ENCODE data around the gene ADCY7. TPM values are rescaled to one million over a fixed set of nuclear protein-coding genes. Genes with fewer than 3 reads are reported as not detected.

ADCY7 gene
- total RNA-seq, 1 experiment from 2014 or later = 5.9 TPM

DNA sequence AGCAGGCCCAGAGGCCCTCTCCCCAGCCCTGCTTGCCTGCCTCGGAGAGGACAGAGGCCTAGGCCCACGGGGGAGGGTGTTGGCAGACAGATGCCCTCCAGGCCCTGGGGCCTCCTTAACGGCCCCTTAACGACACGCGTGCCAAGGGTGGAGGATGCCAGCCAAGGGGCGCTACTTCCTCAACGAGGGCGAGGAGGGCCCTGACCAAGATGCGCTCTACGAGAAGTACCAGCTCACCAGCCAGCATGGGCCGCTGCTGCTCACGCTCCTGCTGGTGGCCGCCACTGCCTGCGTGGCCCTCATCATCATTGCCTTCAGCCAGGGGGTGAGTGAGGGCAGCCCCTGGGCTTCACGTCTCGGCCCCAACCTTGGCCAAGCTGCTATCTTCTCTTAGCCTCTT lies 21.7 kb downstream of the ADCY7 start:
- Mint-ChIP-seq H3K27ac (no peak overlapping the region), H3K4me1 (no peaks in the 10 kb centered on the region), H3K9me3 (peaks cover 6% of the 10 kb centered on the region), H3K27me3 (ENCODE audit: low read depth) (no peaks in the 10 kb centered on the region; the same call in 1 of the 2 replicates), H3K4me3 (no peak overlapping the region), H3K36me3 (peaks cover 6% of the 10 kb centered on the region; the same call in 1 of the 2 replicates)
- TF ChIP-seq, protein P1, sequence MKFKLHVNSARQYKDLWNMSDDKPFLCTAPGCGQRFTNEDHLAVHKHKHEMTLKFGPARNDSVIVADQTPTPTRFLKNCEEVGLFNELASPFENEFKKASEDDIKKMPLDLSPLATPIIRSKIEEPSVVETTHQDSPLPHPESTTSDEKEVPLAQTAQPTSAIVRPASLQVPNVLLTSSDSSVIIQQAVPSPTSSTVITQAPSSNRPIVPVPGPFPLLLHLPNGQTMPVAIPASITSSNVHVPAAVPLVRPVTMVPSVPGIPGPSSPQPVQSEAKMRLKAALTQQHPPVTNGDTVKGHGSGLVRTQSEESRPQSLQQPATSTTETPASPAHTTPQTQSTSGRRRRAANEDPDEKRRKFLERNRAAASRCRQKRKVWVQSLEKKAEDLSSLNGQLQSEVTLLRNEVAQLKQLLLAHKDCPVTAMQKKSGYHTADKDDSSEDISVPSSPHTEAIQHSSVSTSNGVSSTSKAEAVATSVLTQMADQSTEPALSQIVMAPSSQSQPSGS (CRISPR knock-in tag; IDR thresholded peaks at IDR 0.05; ENCODE audit: borderline replicate concordance, low read depth) = no peak
- TF ChIP-seq SOX15 (CRISPR knock-in tag; IDR thresholded peaks at IDR 0.05) = no peak
- no peak for TF ChIP-seq ZNF423 (CRISPR knock-in tag; IDR thresholded peaks at IDR 0.05)
- no peak for TF ChIP-seq KAT7 (CRISPR knock-in tag; IDR thresholded peaks at IDR 0.05; ENCODE audit: borderline replicate concordance)
- TF ChIP-seq GRHL2 (CRISPR knock-in tag; IDR thresholded peaks at IDR 0.05; ENCODE audit: insufficient replicate concordance, severe bottlenecking) = no peak
- TF ChIP-seq, protein P2, sequence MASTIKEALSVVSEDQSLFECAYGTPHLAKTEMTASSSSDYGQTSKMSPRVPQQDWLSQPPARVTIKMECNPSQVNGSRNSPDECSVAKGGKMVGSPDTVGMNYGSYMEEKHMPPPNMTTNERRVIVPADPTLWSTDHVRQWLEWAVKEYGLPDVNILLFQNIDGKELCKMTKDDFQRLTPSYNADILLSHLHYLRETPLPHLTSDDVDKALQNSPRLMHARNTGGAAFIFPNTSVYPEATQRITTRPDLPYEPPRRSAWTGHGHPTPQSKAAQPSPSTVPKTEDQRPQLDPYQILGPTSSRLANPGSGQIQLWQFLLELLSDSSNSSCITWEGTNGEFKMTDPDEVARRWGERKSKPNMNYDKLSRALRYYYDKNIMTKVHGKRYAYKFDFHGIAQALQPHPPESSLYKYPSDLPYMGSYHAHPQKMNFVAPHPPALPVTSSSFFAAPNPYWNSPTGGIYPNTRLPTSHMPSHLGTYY (CRISPR knock-in tag; IDR thresholded peaks at IDR 0.05) = no peak
- TF ChIP-seq, protein P3, sequence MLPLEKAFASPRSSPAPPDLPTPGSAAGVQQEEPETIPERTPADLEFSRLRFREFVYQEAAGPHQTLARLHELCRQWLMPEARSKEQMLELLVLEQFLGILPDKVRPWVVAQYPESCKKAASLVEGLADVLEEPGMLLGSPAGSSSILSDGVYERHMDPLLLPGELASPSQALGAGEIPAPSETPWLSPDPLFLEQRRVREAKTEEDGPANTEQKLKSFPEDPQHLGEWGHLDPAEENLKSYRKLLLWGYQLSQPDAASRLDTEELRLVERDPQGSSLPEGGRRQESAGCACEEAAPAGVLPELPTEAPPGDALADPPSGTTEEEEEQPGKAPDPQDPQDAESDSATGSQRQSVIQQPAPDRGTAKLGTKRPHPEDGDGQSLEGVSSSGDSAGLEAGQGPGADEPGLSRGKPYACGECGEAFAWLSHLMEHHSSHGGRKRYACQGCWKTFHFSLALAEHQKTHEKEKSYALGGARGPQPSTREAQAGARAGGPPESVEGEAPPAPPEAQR (CRISPR knock-in tag; IDR thresholded peaks at IDR 0.05) = no peak
- TF ChIP-seq, protein P4, sequence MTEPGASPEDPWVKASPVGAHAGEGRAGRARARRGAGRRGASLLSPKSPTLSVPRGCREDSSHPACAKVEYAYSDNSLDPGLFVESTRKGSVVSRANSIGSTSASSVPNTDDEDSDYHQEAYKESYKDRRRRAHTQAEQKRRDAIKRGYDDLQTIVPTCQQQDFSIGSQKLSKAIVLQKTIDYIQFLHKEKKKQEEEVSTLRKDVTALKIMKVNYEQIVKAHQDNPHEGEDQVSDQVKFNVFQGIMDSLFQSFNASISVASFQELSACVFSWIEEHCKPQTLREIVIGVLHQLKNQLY (CRISPR knock-in tag; IDR thresholded peaks at IDR 0.05) = no peak
- TF ChIP-seq, protein P5, sequence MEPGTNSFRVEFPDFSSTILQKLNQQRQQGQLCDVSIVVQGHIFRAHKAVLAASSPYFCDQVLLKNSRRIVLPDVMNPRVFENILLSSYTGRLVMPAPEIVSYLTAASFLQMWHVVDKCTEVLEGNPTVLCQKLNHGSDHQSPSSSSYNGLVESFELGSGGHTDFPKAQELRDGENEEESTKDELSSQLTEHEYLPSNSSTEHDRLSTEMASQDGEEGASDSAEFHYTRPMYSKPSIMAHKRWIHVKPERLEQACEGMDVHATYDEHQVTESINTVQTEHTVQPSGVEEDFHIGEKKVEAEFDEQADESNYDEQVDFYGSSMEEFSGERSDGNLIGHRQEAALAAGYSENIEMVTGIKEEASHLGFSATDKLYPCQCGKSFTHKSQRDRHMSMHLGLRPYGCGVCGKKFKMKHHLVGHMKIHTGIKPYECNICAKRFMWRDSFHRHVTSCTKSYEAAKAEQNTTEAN (CRISPR knock-in tag; IDR thresholded peaks at IDR 0.05) = no peak
- no peak for TF ChIP-seq EMX1 (CRISPR knock-in tag; IDR thresholded peaks at IDR 0.05)
- TF ChIP-seq ZNF232 (CRISPR knock-in tag; IDR thresholded peaks at IDR 0.05) = no peak
- TF ChIP-seq, protein P6, sequence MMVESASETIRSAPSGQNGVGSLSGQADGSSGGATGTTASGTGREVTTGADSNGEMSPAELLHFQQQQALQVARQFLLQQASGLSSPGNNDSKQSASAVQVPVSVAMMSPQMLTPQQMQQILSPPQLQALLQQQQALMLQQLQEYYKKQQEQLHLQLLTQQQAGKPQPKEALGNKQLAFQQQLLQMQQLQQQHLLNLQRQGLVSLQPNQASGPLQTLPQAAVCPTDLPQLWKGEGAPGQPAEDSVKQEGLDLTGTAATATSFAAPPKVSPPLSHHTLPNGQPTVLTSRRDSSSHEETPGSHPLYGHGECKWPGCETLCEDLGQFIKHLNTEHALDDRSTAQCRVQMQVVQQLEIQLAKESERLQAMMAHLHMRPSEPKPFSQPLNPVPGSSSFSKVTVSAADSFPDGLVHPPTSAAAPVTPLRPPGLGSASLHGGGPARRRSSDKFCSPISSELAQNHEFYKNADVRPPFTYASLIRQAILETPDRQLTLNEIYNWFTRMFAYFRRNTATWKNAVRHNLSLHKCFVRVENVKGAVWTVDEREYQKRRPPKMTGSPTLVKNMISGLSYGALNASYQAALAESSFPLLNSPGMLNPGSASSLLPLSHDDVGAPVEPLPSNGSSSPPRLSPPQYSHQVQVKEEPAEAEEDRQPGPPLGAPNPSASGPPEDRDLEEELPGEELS (CRISPR knock-in tag; IDR thresholded peaks at IDR 0.05) = no peak
- TF ChIP-seq SP1 (CRISPR knock-in tag; conservative IDR thresholded peaks at IDR 0.05) = no peak
- TF ChIP-seq GABPB1 (CRISPR knock-in tag; IDR thresholded peaks at IDR 0.05) = no peak
- TF ChIP-seq RELA (CRISPR knock-in tag; IDR thresholded peaks at IDR 0.05; ENCODE audit: borderline replicate concordance) = no peak
- TF ChIP-seq TEAD1 (CRISPR knock-in tag; IDR thresholded peaks at IDR 0.05) = no peak
- TF ChIP-seq FOXJ3 (CRISPR knock-in tag; IDR thresholded peaks at IDR 0.05; ENCODE audit: borderline replicate concordance) = no peak
- TF ChIP-seq ZNF263 (CRISPR knock-in tag; IDR thresholded peaks at IDR 0.05; ENCODE audit: low read depth) = no peak
- no peak for TF ChIP-seq ZNF416 (CRISPR knock-in tag; IDR thresholded peaks at IDR 0.05)
- no peak for TF ChIP-seq HMGA2 (CRISPR knock-in tag; IDR thresholded peaks at IDR 0.05)
- no peak for ATAC-seq
- no peak for DNase-seq (ENCODE audit: low spot score)
- ChIA-PET CTCF (interaction anchor here (1.1 kb wide), 1 partner anchor 39 kb away, joined by 3 read pairs; no protein-coding TSS in a partner anchor), POLR2A (no interaction called here)

Data from WTC11 (cell line).